Naive B cell (primary cell): Measurements from ENCODE around the gene PSIP1. TPM values are rescaled to one million over a fixed set of nuclear protein-coding genes. Genes with fewer than 3 reads are reported as not detected.
"Not testable (repeated sequence)": the region's sequence is repeated elsewhere in the genome, so short reads cannot be mapped to it uniquely, and the experiment has no call there.

Experiments used
- ATAC-seq, 2 donors: fragments of 150-1000 bp; cut with Tn5 transposase; 2 replicates each; pipeline ENCODE4 v1.10.0; 2021; ENCODE audit warnings: low read depth in 2 of 2, mild to moderate bottlenecking in 2 of 2, moderate library complexity in 2 of 2
- DNase-seq: peaks from one replicate; pipeline ENCODE4 v3.0.0; 2022
- H3K27ac Mint-ChIP-seq, 6 donors: one replicate each; pipeline ENCODE4 v1.8.0; 2020 to 2022; ENCODE audit warnings: mild to moderate bottlenecking in 6 of 6, mixed read lengths in 6 of 6, moderate library complexity in 5 of 6, inconsistent platforms in 2 of 6
- H3K27me3 Mint-ChIP-seq, 3 donors: one replicate each; pipeline ENCODE4 v1.8.0; 2021 to 2022; ENCODE audit warnings: mixed read lengths in 3 of 3, mild to moderate bottlenecking in 1 of 3
- H3K36me3 Mint-ChIP-seq, 2 donors: one replicate each; pipeline ENCODE4 v1.8.0; 2020 to 2022; ENCODE audit warnings: mixed read lengths in 2 of 2, inconsistent platforms in 1 of 2, mild to moderate bottlenecking in 1 of 2
- H3K4me1 Mint-ChIP-seq, 3 donors: one replicate each; pipeline ENCODE4 v1.8.0; 2020 to 2022; ENCODE audit warnings: mixed read lengths in 3 of 3, inconsistent platforms in 1 of 3, mild to moderate bottlenecking in 1 of 3, moderate library complexity in 1 of 3
- H3K4me3 Mint-ChIP-seq, 8 donors: one replicate each; pipeline ENCODE4 v1.8.0; 2020 to 2022; ENCODE audit warnings: mild to moderate bottlenecking in 8 of 8, mixed read lengths in 8 of 8, moderate library complexity in 8 of 8, inconsistent platforms in 2 of 8
- H3K9me3 Mint-ChIP-seq, 7 donors: one replicate each; pipeline ENCODE4 v1.8.0; 2020 to 2022; ENCODE audit warnings: mixed read lengths in 7 of 7, mild to moderate bottlenecking in 5 of 7, inconsistent platforms in 2 of 7, moderate library complexity in 1 of 7
- polyA plus RNA-seq, 6 donors: library from polyadenylated mRNA; unstranded; fragments of 300-500 nt; fragmentation: Illumina TruSeq; gene quantifications; one replicate each; pipeline ENCODE4 v1.2.3, GENCODE V29; 2021; ENCODE audit warnings: low read depth in 6 of 6

Gene PSIP1
- 100 to 1,000 TPM in 1 of 6 donors, 10 to 100 TPM in 5; 38.8 to 116 (median 84.6) TPM for polyA plus RNA-seq

DNA sequence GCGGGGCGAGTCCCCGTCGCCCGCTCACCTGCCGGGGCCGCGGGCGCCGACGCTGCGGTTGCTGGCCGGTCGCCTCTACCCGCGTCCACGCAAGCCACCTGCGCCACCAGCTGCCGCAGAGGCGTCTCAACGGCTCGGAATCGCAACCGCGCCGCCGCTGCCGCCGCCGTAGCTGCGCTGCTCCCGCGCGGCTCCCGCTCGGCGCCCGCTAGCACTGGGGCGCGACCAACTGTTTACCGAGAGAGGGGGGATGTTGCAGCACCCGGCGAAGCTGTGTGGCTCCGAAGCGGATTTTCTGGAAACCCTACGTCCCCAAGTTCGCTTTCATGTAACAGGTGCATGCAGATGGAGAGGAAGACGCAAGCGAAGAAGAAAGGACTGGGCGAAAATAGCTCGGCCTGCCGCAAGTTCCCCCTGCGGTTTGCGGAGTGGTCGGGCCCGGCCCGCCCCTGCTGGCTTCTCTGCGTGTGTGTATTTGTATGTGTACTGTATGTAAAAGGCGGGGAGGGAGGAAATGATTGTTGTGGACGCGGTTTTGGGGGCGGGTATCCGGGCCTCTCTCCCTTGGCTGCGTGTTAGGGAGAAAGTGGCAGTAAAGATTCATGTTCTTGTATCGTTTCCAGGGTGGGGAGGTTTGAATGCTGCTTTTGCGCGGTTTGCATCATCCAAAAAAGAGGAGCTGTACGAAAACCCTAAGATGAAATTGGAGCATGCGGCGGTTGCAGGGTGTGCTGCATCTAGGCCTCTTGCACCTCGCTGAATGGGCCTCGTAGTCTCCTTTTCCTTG is at the start of gene PSIP1:
TSS of gene PSIP1 (minus strand) at position 182 of the 787 bp plus-strand sequence. CDS start 782 bp downstream, outside the sequence.
- DNase-seq: peak; percentile 89
- Mint-ChIP-seq H3K4me3 (peak within 1 kb of the TSS; percentile 92 to 99 (median 98)), H3K27ac (peak within 1 kb of the TSS; percentile 98 to 100 (median 100)), H3K36me3 (peaks cover 11 to 21% of the 10 kb centered on the region in 2 donors), H3K9me3 (peaks cover 0 to 2% (median 0%) of the 10 kb centered on the region in 7 donors), H3K27me3 (no peaks in the 10 kb centered on the region), H3K4me1 (peaks cover 55 to 65% (median 60%) of the 10 kb centered on the region in 3 donors)
- peak; percentile 80 to 81 for ATAC-seq

GRCh38 chr9:15553528-15553898 is 42.7 kb upstream of the PSIP1 start:
- Mint-ChIP-seq H3K36me3 (no peaks in the 10 kb centered on the region), H3K9me3 (peaks cover 0 to 2% (median 0%) of the 10 kb centered on the region in 7 donors), H3K4me1 (peaks cover 9 to 20% (median 19%) of the 10 kb centered on the region in 3 donors), H3K27me3 (no peaks in the 10 kb centered on the region), H3K4me3 (peak overlapping the region; percentile 92 to 98 (median 95)), H3K27ac (peak overlapping the region in 3 of 6 donors; percentile 50 to 87 (median 70))
- DNase-seq: no peak
- no peak for ATAC-seq

DNA sequence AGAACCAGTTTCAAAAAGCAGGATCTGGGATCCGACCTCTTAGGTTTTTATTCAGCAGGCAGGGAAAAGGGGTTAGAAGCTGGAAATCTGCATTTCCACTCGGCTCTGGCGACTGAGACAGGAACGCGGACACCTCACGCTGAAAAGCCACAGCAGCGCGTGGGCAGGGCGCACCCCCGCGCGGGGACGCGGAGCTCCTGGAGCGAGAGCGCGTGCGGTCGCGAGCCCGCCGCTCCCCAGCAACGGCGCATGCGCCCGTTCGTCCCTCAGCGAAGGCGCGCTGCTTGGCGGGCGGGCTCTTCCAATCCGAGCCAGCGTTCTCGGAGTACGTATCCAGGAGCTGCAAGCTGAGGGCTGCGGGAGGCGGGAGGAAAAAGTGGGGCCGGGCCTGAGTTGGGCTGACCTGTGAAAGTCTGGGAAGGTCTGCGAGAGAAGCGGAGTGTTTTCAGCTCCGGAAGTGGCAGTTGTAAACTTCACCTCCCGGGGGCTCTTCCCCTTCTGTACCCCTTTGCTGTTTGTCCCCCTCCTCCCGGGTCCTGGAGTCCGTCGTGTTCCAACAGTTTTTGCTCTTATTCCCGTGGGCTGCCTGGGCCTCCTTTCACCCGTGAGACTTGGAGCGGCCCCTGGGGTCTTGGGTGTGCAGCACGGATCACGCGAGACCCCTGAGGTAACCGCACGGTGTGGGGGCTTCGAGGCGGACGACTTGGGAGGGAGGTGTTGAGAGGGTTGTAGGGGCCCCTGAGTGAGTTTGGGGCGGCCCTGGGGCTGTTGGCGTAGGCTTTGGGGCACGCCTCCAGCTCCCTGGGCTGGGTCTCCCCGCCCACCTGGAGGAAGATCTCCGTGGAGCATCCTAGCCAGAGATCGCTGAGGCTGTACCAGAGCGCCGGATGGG is 42.1 kb upstream of the PSIP1 start, which contains the start of gene CCDC171:
TSS of gene CCDC171 (plus strand) at position 408 of the 892 bp plus-strand sequence. CDS start 11,046 bp downstream, outside the sequence.
- peak within 1 kb of the TSS; percentile 92 to 98 (median 95) for H3K4me3 Mint-ChIP-seq
- ATAC-seq (peak; percentile 80 to 84), DNase-seq (peak; percentile 77)
- H3K36me3 Mint-ChIP-seq: no peaks in the 10 kb centered on the region
- no peaks in the 10 kb centered on the region for H3K27me3 Mint-ChIP-seq
- peaks cover 9 to 20% (median 19%) of the 10 kb centered on the region in 3 donors for H3K4me1 Mint-ChIP-seq
- H3K27ac Mint-ChIP-seq: peak within 1 kb of the TSS; percentile 8 to 96 (median 80)
- peaks cover 0 to 2% (median 0%) of the 10 kb centered on the region in 7 donors for H3K9me3 Mint-ChIP-seq

DNA sequence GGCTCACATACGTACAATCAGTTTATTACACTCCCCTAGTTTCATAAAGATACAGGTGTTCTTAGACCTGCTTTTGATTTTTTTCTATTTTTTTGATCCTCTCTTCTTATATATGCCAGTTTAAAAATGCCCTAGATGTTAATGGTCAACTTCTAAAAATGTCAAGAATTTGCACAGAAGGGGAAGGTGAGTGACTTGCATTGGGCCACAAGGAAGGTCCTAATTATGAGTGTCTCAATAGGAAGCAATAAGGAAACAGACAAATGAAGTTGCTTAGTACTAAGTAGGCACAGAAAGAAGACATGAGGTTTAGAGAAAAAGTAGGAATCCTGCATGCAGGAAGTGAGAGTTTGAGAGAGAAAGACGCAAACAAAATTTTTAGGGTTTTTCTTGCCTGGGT is 38.8 kb upstream of the PSIP1 start:
- Mint-ChIP-seq H3K4me1 (peaks cover 9 to 20% (median 18%) of the 10 kb centered on the region in 3 donors), H3K4me3 (peak overlapping the region in 1 of 8 donors; percentile 80), H3K27me3 (peaks cover 0 to 4% (median 0%) of the 10 kb centered on the region in 3 donors), H3K36me3 (no peaks in the 10 kb centered on the region), H3K27ac (no peak overlapping the region), H3K9me3 (peaks cover 0 to 2% (median 0%) of the 10 kb centered on the region in 7 donors)
- no peak for DNase-seq
- no peak for ATAC-seq

DNA sequence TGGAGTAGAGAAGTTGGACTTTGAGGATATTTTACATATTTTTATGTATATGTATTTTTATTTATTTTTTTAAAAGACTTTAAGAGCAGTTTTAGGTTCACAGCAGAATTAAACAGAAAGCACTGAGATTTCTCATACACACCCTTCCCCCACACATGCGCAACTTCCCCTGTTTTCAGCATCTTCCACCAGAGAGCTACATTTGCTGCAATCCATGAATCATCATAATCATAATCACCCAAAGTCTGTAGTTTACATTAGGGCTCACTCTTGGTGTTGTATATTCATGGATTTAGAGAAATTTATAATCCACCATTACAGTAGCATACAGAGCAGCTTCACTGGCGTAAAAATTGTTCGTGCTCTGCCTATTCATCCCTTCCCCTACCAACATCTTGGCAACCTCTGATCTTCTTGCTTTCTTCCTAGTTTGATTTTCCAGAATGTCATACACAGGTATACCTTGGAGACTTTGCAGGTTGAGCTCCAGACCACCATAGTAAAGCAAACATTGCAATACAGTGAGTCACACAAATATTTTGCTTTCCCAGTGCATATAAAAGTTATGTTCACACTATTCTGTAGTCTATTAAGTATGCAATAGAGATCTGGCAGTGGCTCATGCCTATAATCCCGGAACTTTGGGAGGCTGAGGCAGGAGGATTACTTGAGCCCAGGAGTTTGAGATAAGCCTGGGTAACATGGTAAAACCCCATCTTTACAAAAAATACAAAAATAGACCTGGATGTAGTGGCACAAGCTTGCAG is 32.5 kb upstream of the PSIP1 start:
- ATAC-seq (no peak), DNase-seq (no peak)
- no peak overlapping the region for H3K27ac Mint-ChIP-seq
- H3K27me3 Mint-ChIP-seq: peaks cover 0 to 11% (median 0%) of the 10 kb centered on the region in 3 donors
- H3K9me3 Mint-ChIP-seq: peaks cover 0 to 2% (median 0%) of the 10 kb centered on the region in 7 donors
- no peaks in the 10 kb centered on the region for H3K4me1 Mint-ChIP-seq
- no peak overlapping the region for H3K4me3 Mint-ChIP-seq
- H3K36me3 Mint-ChIP-seq: no peaks in the 10 kb centered on the region

GRCh38 chr9:15542624-15543023 is 31.9 kb upstream of the PSIP1 start:
- Mint-ChIP-seq H3K4me3 (no peak overlapping the region), H3K4me1 (no peaks in the 10 kb centered on the region), H3K36me3 (no peaks in the 10 kb centered on the region), H3K27me3 (peaks cover 0 to 11% (median 0%) of the 10 kb centered on the region in 3 donors), H3K27ac (no peak overlapping the region), H3K9me3 (peaks cover 0 to 2% (median 0%) of the 10 kb centered on the region in 7 donors)
- no peak for ATAC-seq
- DNase-seq: no peak

GRCh38 chr9:15541872-15542271 is 31.1 kb upstream of the PSIP1 start:
- ATAC-seq (no peak), DNase-seq (no peak)
- H3K27me3 Mint-ChIP-seq: peaks cover 0 to 11% (median 0%) of the 10 kb centered on the region in 3 donors
- H3K27ac Mint-ChIP-seq: no peak overlapping the region
- H3K9me3 Mint-ChIP-seq: peaks cover 0 to 2% (median 0%) of the 10 kb centered on the region in 7 donors
- no peak overlapping the region for H3K4me3 Mint-ChIP-seq
- no peaks in the 10 kb centered on the region for H3K36me3 Mint-ChIP-seq
- no peaks in the 10 kb centered on the region for H3K4me1 Mint-ChIP-seq

GRCh38 chr9:15531380-15531779 is 20.6 kb upstream of the PSIP1 start:
- DNase-seq: no peak
- Mint-ChIP-seq H3K4me3 (no peak overlapping the region), H3K9me3 (no peaks in the 10 kb centered on the region)

GRCh38 chr9:15529566-15530324 is 19.0 kb upstream of the PSIP1 start:
- Mint-ChIP-seq H3K27me3 (peaks cover 0 to under 1% (median 0%) of the 10 kb centered on the region in 3 donors), H3K36me3 (no peaks in the 10 kb centered on the region), H3K9me3 (no peaks in the 10 kb centered on the region), H3K27ac (no peak overlapping the region), H3K4me3 (no peak overlapping the region), H3K4me1 (peaks cover 0 to 5% (median 0%) of the 10 kb centered on the region in 3 donors)
- ATAC-seq (no peak), DNase-seq (no peak)

More at GRCh38 chr9:15531380-15531779, 20.6 kb upstream of the PSIP1 start:
- no peaks in the 10 kb centered on the region for H3K27me3 Mint-ChIP-seq
- no peaks in the 10 kb centered on the region for H3K36me3 Mint-ChIP-seq
- H3K4me1 Mint-ChIP-seq: peaks cover 0 to 5% (median 0%) of the 10 kb centered on the region in 3 donors
- no peak for ATAC-seq
- H3K27ac Mint-ChIP-seq: peak overlapping the region in 1 of 6 donors; percentile 1

DNA sequence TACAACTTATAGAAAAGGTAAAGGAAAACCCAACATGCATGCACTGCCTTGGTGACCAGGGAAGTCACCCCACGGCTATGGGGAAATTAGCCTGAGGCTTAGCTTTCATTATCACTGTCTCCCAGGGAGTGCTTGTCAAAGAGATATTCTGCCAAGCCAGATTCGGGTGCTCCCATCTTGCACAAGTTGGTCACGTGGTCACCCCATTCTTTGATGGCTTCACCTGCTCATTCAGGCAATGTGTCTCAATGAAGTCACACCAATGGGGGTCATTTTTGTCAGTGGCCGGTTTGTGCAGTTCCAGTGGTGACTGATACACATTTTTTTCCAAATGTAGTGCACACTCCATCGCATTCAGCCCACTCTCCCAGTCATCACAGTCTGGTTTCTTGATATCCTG is 16.3 kb upstream of the PSIP1 start:
- not testable (repeated sequence) for H3K9me3 Mint-ChIP-seq, H3K36me3 Mint-ChIP-seq, H3K27ac Mint-ChIP-seq, H3K27me3 Mint-ChIP-seq, DNase-seq, H3K4me3 Mint-ChIP-seq, ATAC-seq, H3K4me1 Mint-ChIP-seq

GRCh38 chr9:15525958-15526357 is 15.2 kb upstream of the PSIP1 start:
- Mint-ChIP-seq H3K4me1 (peaks cover 0 to 5% (median 0%) of the 10 kb centered on the region in 3 donors), H3K36me3 (no peaks in the 10 kb centered on the region), H3K9me3 (no peaks in the 10 kb centered on the region), H3K27me3 (peaks cover 0 to 8% (median 0%) of the 10 kb centered on the region in 3 donors), H3K4me3 (no peak overlapping the region), H3K27ac (no peak overlapping the region)
- ATAC-seq: no peak
- no peak for DNase-seq

GRCh38 chr9:15524845-15525455 is 14.2 kb upstream of the PSIP1 start:
- Mint-ChIP-seq H3K9me3 (no peaks in the 10 kb centered on the region), H3K36me3 (no peaks in the 10 kb centered on the region), H3K27ac (no peak overlapping the region), H3K27me3 (peaks cover 0 to 8% (median 0%) of the 10 kb centered on the region in 3 donors), H3K4me3 (no peak overlapping the region), H3K4me1 (peaks cover 0 to 4% (median 0%) of the 10 kb centered on the region in 3 donors)
- DNase-seq: no peak
- ATAC-seq: no peak
